HG02642 (cell line): ENCODE measurements around the gene CCL7.
"Not testable (repeated sequence)": the region's sequence is repeated elsewhere in the genome, so short reads cannot be mapped to it uniquely, and the experiment has no call there.

Source experiments
- ATAC-seq: cut with Tn5 transposase; IDR thresholded peaks from one replicate; pipeline ENCODE4 v1.9.1; 2021; ENCODE audit warnings: mild to moderate bottlenecking; ENCODE audit not compliant: unreplicated experiment, poor library complexity

CCL7 gene

DNA sequence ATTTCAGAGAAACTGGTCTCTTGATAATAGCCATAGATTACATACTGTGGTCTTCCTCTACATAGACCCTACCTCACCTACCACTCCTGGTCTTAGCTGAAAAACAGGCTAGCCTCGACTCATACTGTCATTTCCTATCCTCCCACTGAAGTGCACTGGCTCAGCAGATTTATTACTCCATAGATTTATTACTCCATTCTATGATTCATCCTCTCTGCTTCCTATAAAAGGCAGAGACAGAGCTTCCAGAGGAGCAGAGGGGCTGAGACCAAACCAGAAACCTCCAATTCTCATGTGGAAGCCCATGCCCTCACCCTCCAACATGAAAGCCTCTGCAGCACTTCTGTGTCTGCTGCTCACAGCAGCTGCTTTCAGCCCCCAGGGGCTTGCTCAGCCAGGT is at the start of gene CCL7:
Gene CCL7 (plus strand): TSS at position 253 of the 400 bp plus-strand sequence. CDS start 70 bp downstream, at position 323.
- no peak for ATAC-seq

DNA sequence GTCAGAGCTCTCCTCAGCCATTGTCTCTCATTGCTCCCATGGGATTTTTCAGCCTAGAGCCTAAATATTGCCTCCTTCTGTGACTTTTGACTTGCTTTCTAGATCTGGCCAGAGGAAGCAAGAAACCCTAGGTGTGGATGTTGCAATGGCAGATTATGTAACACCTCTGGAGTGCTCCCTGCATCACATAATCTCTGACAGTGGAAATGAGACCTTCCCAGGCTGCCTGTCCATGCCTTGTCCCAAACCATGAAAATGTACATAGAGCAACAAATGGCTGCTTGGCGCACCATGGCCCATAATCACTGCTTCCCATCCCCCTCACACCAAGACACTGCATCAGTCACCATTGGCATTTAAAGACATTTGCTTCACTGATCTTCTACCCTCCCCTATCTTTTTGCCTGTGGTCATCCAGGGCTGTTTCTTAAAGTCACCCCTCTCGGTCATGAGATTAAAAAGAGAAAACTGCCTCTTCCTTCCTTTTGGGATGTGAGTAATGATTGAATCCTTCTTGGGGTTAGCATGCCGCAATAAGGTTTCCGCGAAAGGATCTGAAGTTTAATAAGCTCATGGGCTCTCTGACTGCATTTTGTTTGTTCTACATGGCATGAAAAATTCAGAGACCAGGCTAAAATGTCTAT is 49.1 kb upstream of the CCL7 start:
- ATAC-seq: no peak

DNA sequence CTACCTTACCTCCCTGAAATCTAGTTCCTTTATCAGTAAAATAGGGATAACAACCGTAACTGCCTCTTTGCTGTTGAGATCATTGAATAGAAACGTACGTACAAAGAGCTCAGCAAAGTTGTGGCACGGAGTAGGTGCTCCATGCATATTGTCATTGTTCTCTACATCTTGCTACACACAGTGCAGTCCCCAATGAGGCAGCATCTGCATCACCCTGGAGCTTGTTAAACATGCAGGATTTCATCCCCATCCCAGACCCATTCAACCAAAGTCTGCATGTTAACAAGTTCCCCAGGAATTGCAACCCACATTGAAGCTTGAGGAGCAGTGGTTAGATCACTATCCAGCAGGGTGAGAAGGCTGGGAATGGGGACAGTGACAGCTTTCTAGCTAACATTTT is 48.6 kb upstream of the CCL7 start:
- ATAC-seq: no peak

DNA sequence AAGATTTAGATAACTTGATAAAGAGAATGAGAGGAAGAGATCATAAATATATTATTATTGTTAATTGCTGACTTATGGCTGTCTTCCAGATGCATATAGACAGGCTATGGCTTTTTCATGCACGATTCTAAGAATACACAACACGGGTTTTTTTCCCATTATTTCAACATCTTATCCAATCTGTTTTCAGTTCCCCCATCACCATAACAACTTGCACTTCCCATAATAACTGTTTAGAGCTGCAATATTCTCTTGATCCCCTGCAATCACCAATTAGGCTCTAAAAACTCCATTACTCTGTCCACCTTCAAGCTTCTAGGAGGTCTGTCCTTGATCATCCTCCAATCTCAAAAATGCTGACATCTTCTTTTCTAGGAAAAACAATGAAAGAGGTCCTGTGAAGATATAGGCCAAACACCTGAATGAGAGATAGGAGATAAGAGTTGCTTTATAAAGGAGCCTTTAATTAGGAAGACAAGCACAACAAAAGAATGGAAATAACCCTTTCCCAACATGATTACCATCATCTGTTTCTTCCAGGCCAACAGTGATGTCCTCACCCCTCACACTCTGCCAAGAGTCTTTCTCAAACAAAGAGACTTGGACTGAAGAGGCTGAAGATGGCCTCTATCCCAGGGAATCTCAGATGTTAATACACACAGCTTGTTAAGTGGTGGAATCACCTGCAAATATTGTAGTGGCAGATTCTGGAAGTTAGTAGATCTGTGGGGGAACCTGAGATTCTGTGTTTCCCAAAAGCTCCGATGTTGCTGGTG is 47.1 kb upstream of the CCL7 start:
- no peak for ATAC-seq

DNA sequence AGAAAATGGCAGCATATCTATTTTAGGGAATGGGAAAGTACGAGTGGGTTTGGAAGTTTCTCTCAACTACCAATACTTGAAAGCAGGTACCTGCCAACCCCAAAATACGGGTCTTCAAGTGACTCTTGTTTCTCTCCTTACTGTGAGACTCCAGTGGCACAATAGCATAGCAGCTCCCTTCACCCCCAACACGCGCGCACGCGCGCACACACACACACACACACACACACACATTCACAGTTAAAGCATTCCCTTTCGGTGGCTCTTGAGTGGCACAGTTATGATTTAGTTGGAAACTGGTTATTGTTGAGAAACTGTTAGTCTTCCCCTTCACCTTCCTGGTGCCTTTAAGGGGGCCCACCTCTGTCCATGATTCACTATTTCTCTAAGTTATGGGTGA is 45.0 kb upstream of the CCL7 start:
- no peak for ATAC-seq

DNA sequence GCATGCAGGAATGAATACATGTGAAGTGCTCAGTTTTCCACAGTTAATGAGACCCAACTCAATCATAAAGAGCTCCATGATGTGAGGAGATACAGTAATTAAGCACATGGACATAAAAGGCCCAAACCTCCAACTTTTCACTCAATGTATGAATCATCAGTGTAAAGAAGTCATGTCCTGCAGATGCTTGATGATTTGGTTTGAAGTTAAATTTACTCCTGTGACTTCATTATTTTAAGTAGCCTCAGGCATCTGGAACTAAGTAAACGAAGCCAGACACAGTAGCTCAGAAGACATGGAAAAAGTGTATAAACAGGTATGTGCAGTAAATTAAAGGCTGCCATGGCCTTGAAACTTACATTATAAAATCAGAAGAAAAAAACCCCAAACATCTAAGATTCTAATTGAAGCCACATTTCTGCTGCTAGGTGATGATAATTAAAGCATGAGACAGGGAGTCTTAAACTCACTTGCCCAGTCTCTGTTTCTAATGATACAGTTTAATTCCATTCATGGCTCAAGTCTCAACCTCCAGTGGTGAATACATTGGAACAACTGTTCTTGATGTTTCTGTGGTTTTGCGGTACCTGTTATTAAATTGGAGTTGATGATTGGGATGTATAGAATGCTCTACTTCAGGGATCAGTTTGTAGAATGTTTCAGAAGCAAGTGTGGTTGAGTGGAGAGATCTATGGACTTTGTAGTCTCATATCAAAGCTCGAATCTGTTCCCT is 43.8 kb upstream of the CCL7 start:
- no peak for ATAC-seq

DNA sequence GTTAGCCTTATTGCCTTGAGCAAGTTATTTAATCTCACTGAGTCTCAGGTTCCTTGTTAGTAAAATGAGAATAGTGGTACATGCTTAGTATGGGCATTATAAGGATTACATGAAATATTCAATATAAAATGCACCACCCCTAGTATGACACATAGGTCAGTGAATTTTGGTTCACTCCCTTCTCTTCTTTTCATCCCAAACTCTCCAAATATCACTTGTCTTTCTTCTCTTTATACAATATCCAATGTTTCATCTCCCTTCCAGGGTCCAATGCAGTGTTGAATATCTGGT is 43.3 kb upstream of the CCL7 start:
- no peak for ATAC-seq

DNA sequence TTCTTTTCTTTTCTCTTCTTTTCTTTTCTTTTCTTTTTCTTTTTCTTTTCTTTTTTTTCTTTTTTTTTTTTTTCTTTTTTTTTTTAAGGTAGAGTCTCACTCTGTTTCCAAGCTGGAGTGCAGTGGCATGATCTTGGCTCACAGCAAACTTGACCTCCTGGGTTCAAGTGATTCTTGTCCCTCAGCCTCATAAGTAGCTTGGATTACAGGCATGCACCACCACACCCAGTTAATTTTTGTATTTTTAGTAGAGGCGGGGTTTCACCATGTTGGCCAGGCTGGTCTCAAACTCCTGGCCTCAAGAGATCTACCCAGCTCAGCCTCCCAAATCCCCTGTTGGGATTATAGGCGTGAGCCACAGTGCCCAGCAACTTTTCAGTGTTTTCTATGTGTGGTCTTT is 42.7 kb upstream of the CCL7 start:
- ATAC-seq: not testable (repeated sequence)

DNA sequence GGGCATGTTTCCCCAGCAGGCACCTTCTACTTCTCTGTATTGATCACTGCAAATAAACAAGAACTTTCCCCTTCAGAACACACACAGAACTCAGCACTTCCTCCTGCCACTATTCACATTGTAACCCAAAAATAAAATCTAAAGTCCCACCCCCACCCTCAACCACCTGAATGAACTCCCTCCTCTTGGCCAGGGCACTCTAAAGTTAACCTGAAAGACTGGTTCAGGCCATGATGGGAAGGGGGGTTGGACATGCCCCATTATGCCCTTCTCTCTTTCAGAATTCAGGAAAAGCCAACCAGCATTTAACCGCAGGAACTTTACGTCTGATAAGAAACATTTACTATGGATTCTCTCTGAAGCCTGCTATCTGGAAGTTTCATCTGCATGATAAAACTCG is 42.3 kb upstream of the CCL7 start:
- ATAC-seq: no peak

DNA sequence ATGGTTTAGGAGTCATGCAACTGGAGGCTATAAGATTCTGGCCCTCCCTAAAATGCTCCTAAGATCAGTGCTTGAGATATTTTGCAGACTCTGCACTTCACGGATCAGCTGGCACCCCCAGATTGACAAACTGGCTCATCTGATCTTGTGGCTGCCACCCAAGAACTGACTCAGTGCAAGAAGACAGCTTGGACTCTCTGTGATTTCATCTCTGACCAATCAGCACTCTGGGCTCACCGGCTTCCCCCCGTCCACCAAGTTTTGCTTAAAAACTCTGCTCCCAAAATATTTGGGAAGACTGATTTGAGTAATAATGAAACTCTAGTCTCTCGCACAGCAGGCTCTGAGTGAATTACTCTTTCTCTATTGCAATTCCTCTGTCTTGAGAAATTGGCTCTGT is 41.2 kb upstream of the CCL7 start:
- no peak for ATAC-seq

DNA sequence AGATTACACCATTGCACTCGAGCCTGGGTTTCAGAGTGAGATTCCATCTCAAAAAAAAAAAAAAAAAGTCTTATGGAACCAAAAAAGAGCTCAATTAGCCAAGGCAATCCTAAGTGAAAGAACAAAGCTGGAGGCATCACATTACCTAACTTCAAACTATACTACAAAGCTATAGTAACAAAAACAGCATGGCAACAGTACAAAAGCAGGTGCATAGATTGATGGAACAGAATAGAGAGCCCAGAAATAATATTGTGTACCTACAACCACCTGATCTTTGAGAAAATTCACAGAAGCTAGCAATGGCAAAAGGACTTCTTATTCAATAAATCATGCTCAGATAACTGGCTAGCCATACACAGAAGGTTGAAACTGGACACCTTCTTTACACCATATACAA is 39.7 kb upstream of the CCL7 start:
- ATAC-seq: no peak

DNA sequence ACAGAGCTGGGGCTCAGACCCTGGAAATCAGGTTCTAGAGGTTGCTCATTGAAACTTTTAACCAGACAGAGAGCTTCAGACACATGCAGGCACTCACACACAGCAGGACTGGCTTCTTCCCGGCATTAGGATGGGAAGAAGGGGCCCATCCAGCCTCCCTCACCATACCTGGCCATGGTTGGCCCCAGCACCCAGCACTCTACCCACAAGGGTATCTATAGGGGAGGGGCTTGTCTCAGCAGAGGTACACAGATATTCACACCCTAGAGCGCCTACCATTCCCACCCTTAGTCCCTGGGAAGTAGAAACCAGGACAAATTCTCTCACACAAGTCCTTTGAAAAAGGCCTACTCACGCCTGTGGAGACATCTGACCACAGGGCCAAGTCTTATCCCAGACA is 35.4 kb upstream of the CCL7 start:
- ATAC-seq: no peak

DNA sequence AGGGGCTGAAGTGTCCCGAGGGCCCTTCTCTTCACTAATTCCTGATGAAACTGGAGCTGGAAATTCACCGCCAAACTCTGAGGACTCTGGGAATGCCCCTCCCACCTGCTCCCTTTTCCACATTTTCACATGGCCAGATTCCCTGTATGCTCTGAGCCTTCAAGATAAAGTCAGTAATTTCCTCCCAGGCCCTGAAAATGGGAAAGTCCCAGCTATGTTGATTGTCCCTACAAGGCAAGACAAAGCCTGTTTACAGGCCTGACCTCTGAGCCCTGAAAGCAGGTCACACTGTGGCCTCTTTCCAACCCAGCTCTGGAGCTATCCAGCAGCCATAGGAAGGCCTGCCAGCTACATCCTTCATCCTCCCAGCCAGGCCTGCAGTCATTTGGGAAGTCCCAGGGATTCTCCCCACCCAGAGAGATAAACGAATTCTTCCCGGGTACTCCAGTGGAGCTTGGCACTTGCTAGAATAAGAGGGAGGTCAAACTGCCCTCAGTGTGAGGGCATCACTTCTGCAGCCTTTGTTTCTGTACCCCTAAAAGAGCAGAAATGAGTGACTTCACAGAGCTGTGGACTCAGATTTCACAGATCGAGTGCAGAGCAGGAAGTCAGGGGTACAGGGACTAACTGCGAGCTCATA is 34.5 kb upstream of the CCL7 start:
- ATAC-seq: no peak

DNA sequence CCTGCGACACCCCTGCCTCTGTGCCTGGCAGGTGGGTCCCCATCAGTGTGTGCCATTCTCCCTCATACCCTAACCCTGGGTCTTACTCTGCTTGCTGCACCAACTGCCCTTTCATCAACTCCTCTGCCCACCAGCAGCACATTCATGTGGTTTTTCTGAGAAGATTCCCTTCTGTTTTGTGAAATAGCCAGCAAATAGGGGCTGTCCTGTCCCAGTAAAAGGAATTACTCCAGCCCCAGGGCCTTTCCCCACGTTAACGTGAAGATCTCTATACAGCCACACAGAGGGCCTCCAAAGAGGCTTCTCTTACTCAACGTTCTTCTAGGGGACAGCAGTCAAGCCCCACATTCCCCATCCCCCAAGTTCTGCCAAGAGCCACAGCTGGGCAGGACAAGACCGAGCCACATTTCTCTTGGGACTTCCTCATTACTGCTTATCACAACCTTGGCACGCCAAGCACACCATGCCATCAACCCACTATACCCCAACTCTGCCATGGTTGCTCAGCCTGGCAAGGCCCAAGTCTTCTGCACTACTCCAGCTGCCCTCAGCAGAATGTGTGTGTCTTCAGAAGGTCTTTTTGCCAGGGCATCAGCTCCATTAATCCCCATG is 33.6 kb upstream of the CCL7 start:
- no peak for ATAC-seq

DNA sequence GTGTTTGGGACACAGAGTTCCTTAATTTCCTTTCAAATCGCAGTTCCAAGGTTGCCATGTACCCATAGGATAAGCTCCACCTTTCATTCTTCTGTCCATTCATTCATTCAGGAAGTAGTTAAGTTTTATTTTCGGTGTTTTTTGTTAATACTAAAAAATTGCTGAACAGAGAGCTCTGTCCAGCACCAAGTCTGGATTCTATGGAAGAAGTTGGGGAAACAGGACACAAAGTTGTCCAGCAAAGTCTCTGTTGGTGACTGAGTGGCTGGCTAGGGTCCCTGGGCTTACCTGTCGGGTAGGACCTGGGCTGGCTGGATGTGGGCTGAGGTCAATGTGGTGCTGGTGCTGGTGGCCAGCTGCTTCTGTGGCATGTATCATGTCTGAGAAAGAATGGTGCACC is 32.6 kb upstream of the CCL7 start:
- no peak for ATAC-seq

DNA sequence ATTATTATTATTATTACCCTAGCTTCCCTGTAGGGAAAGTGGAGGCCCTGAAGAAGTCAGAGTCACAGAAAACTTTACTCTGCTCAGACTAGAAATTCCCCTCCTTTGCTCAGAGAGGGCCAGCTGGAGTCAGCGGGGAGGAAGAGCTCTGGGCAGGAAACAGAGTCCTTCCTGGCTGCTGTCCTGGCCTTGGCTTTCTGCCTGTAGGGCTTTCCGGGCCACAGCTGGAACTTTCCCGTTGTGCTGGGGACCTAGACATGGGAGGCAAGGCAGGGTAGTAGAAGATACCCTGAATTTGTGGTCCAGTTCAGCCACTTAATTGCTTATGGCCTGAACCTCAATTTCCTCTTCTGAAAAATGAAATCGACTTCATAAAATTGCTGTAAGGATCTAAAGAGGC is 29.0 kb upstream of the CCL7 start:
- ATAC-seq: no peak

DNA sequence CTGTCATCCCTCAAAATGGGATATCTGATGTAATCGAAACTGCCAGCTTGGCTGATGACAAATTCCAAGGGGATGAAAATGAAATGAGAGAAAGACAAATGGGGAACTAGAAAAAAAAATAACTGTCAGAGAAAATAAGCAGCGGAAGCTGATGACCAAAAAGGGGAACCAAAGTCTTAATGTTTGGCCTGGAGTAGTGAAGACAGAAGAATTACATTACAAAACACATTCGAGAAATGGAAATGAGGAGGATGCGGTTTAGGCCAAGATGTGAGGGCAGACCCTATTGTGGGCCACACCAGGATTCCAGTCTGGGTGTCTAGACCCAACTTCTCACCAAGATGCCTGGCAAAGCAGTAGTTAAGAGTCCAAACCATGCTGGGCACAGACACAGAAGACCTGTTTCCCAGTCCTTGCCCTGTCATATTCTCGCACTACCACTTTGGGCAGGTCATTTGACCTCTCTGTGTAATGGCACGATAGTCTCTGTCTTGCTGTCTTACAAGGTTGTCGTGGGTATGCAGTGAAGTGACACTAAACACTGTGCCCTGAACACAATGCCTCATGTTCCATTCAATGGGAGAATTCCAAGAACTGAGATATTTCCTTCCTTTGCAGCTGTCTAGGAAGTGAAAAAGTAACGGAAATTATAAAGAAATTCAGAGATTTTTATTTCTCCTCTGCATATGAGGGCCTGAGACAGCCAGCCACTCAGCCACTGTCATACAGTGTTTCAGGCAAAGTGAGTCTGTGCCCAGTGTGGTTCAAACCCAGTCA is 27.2 kb upstream of the CCL7 start:
- ATAC-seq: no peak

DNA sequence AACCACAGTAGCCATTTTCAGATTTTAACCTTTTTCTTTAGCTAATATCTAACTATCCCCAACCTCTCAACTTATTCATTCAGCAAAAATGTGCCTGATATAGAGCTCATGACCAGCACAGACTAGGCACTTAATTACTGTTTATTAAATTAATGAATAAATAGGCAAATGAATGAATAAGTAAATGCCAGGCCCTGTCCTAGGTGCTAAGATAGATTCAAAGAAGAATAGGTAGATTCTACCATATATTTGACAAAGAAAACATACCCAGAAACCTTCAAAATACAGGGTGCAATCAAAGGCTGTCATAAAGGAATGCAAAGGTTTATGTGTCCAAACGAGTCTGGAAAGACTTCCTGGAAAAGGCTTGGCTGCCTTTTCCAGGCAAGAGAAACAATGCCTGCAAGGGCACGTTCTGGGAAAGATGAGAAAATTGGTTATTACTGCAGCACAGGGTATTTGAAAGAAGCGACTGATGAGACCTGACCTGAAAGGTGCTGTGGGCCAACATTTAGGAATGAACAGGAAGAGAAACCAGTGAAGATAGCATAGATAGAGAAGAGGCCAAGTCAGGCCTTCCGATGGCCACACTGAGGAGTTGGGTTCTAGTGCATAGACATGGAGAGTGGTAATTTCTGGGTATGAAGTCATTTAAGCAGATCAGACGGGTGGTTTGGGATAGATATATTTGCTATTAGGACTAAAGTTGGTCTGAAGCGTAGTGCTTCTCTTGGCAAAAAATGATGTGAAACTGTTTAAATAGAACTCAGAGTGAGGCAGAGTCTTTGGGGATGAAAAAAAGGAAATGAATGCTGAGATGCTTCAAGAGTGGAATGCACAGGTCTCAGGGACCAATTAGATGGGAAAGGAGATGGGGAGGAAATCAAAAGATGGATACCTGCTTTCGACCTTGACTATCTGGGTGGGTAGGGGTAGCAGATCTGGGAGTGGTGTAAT is 26.4 kb upstream of the CCL7 start:
- ATAC-seq: no peak

DNA sequence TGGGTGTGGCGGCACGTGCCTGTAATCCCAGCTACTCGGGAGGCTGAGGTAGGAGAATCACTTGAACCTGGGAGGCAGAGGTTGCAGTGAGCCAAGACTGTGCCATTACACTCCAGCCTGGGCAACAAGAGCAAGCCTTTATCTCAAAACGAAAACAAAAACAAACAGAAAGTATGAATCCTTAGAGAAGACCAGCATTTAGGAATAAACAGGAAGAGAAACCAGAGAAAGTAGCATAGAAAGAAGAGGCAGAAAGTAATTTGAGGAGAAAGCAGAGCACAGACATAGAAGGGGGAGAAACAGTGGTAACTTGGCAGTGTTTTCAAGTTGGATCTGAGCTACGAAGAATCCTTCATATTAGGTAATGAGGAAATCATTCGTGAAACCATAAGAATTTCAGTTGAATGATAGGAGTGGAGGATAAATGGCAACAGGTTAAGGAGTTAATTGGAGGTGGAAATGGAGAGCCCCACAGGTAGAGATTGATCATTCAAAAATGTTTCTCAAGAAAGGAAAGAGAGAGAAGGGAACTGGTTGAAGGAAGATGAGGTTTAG is 24.6 kb upstream of the CCL7 start:
- no peak for ATAC-seq
